ENCODE measurements around the gene MAPKAPK3.
A peak's percentile ranks its signal among the peaks of the same experiment; 100 is the strongest.

GRCh38 chr3:50652709-50653108 is 35.8 kb downstream of the MAPKAPK3 start:
- TF ChIP-seq CTCF (IDR thresholded peaks at IDR 0.05) (peak; percentile 30 to 52 (median 43)), POLR2A (IDR thresholded peaks at IDR 0.05) (no peak), EP300 (IDR thresholded peaks at IDR 0.05; ENCODE audit: low read depth) (no peak)
